HG02763 (cell line): Measurements from ENCODE around the gene ZNF160.
"Not testable (repeated sequence)": the region's sequence is repeated elsewhere in the genome, so short reads cannot be mapped to it uniquely, and the experiment has no call there.

ENCODE experiments used
- ATAC-seq: cut with Tn5 transposase; IDR thresholded peaks from one replicate; pipeline ENCODE4 v1.9.1; 2021; ENCODE audit warnings: mild to moderate bottlenecking, moderate library complexity; ENCODE audit not compliant: unreplicated experiment

The ZNF160 gene

GRCh38 chr19:53103234-53104203 lies at the start of gene ZNF160:
TSS of gene ZNF160 (minus strand) at chr19:53103422. CDS start at chr19:53086276, 17,146 bp downstream.
- peak; percentile 94 for ATAC-seq

DNA sequence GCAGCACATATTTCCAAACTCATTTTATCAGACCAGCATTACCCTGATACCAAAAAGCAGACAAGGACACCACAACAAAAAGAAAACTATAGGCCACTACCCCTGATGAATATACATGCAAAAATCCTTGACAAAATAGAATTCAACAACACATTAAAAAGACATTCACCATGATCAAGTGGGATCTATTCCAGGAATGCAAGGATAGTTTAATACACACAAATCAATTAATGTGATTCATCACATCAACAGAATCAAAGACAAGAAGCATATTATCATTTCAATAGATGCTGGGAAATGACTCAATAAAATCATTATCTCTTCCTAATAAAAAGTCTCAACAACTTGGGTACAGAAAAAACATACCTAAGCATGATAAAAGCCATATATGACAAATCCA lies 44.4 kb upstream of the ZNF160 start:
- no peak for ATAC-seq

- no peak for ATAC-seq
These were observed 37.1 kb upstream of the ZNF160 start for GRCh38 chr19:53140351-53140750.

- no peak for ATAC-seq
These were observed 33.2 kb upstream of the ZNF160 start for GRCh38 chr19:53136432-53136831.

DNA sequence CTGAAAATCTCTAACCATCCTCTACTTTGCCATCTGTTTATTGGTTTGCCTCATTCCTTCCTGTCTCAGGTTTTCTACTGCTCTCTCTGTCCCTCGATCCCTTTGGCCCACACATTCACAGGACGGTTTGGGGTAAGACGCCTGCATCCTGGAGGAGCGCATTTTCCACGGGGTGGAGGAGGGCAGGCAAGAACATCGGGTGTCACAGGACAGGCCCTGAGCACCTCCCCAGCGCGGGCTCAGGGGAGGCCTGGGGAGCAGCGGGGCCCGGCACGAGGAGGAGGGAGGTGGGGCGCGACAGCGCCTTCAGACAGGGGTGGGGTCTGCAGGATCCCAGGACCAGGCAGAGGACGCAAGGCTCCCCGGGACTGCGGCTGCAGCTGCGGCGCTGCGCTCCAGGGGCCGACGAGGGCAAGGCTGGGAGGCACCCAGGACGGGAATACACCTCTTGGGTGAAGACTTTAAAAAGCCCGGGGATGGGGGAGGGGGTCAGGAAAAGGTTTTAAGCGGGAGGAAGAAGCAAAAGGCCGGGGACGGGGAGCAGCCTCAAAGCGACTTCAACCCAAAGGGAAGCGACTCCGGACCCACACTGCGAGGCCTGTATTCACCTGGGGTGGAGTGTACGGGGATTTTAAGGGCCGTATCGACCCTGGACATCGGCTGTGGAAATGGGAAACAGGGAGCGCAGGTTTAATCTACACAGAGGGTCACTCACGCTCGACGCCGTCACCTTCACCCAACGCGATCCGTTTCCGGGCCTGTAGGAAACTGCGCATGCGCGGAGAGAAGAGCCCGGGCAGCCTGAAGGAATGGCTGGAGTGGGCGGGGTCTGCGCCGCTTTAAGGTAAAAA lies 29.1 kb upstream of the ZNF160 start, which contains the start of gene ZNF415:
Gene ZNF415, minus strand, starts transcription at position 770 of the 851 bp plus-strand sequence. CDS start 10,234 bp downstream, outside the sequence.
- ATAC-seq, result no peak

GRCh38 chr19:53131727-53132126 lies 28.5 kb upstream of the ZNF160 start:
- no peak for ATAC-seq

GRCh38 chr19:53131085-53131590 lies 27.9 kb upstream of the ZNF160 start:
- ATAC-seq, result no peak

GRCh38 chr19:53130506-53130905 lies 27.3 kb upstream of the ZNF160 start:
- ATAC-seq, result no peak

GRCh38 chr19:53126733-53127526 lies 23.7 kb upstream of the ZNF160 start:
- not testable (repeated sequence) for ATAC-seq

- no peak for ATAC-seq
These were observed 20.2 kb upstream of the ZNF160 start for GRCh38 chr19:53123400-53123799.

GRCh38 chr19:53112286-53112685 lies 9.1 kb upstream of the ZNF160 start:
- ATAC-seq, result no peak

- no peak for ATAC-seq
These were observed 6.3 kb upstream of the ZNF160 start for GRCh38 chr19:53109527-53109926.

DNA sequence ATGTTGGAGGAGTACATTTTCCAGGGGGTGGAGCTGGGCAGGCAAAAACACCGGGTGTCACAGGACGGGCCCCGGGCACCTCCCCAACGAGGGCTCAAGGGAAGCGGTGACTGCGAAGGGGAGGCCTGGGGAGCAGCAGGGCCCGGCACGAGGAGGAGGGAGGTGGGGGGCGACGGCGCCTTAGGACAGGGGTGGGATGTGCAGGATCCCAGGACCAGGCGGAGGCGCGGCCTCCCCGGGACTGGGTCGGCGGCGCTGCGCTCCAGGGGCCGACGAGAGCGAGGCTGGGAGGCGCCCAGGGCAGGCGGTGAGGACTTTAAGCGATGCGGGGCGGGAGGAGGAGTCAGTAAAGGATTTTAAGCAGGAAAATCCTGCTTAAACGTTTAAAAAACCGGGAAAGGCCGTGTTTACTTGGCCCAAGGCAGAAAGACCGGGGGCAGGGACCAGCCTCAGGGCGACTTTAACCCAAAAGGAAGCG lies 427 bp downstream of the ZNF160 start:
- ATAC-seq, result peak; percentile 10

DNA sequence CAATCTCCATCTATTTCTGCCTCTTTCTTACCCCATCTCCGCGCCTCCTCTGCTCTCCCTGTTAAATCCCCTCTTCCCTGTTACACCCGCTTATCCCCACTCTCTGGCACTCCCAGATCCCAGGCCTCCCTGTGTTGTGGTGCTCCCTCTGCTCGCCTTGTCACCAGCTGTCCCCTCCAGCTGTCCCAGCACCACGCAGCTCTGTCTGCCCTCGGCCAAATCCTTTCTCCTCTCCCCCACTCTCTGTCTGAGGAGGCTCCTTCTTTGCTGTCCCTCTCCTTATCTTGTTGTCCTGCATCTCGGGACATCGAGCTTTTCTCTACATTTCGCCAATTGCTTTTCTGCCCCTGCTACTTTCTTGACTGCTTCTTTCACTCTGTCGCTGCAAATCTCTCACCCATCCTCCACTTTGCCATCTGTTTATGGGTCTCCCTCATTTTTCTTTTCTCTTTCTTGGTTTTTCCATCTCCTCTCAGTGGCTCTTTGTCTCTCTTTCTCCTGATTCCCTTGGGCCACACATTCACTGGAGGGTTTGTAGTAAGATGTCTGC lies 941 bp downstream of the ZNF160 start:
- ATAC-seq, result no peak

DNA sequence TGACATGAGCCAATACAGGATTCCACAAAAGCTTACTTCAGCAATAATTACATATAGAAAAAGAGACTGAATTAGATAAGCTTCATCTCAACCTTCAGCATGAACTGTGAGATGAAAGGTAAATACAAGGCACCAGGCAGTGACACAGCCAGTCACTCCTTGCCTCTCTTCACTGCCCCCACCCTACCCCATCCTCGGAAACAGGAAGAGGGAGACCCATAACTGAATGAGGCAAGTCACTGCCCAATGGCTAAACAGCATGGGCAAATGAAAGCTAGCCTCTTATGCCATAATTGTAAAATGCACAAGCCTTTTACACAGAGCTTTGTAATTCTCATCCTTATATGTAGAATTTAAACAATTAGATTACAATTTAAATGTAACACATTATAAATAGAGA lies 1.7 kb downstream of the ZNF160 start:
- ATAC-seq, result no peak

DNA sequence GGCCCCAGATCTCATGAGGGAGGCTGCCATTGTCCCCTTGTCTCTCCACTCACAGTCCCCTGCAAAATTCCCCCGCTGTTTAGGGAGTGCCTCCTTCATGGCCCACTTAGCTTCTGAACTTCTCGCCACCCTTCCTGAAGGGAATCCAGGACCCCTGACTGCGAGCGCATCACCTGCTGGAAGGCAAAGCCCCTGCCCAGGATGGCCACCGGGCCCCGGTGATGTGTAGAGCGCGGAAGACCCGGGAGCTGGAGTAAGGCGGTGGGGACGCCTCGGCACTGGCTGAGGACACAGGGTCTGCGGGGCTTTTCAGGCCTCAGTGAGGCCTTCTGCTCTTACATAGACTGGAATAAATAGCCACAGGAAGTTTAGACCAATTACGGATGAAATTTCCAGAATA lies 4.7 kb downstream of the ZNF160 start:
- ATAC-seq, result not testable (repeated sequence)

DNA sequence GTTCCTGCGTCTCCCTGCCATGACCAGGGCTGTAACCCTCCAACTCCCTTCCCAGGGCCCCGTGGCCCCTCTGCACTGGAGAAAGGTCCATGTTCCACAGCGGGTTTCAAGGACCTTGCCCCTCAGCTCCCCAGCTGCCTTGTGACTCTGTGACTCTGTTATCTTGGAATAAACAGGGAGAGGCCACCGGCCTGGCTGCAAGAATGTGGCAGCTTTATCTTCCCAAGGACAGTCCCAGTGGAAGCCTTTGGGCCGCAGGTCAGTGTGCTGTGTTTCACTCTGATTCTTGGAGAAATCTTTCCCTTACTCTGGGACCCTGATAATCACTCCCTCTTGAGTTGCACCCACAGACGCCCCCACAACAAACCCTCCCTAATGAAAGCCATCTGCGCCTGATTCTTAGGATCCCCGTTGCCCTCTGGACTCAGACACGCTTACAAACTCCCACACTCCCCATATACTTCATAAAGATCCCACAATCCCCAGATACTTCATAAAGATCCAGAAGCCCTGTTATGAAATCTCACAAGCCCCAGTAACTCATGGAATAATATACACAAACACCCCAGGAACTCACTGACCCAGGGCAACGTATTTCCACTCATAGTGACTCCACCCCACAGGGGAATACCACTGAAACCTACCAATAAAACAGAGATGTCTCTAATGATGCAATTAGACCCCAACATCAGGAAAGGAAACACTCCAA lies 6.1 kb downstream of the ZNF160 start:
- ATAC-seq, result not testable (repeated sequence)

- not testable (repeated sequence) for ATAC-seq
These were observed 6.6 kb downstream of the ZNF160 start for GRCh38 chr19:53096579-53096978.
